C4-2B (cell line): ENCODE results near the gene MTMR2.

Source experiments
- ZFX ChIP-seq: fragments of 450-650 bp; IDR thresholded peaks from 2 replicates; pipeline ENCODE4 v1.6.1; 2017
- TF ChIP-seq, protein P1 (sequence below): fragments of 450-650 bp; conservative IDR thresholded peaks from 2 replicates; pipeline ENCODE4 v1.5.1; 2017; ENCODE audit warnings: mild to moderate bottlenecking

DNA sequence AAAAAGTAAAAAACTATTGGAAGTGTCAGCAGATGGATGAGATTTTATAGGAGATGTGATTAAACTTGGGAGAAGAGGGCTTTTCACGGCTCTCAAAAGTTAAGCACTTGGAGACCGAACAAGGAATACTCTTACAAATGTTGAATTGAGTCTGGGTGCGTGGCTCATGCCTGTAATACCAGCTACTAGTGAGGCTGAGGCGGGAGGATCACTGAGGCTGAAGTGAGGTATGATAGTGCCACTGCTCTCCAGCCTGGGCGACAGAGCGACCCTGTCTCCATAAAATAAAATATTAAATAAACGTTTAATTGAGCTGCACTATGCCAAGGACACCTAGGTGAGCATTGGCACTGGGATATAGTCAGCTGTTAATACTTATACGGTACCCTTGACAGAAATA, 131.7 kb downstream of the MTMR2 start:
- TF ChIP-seq, protein P1, sequence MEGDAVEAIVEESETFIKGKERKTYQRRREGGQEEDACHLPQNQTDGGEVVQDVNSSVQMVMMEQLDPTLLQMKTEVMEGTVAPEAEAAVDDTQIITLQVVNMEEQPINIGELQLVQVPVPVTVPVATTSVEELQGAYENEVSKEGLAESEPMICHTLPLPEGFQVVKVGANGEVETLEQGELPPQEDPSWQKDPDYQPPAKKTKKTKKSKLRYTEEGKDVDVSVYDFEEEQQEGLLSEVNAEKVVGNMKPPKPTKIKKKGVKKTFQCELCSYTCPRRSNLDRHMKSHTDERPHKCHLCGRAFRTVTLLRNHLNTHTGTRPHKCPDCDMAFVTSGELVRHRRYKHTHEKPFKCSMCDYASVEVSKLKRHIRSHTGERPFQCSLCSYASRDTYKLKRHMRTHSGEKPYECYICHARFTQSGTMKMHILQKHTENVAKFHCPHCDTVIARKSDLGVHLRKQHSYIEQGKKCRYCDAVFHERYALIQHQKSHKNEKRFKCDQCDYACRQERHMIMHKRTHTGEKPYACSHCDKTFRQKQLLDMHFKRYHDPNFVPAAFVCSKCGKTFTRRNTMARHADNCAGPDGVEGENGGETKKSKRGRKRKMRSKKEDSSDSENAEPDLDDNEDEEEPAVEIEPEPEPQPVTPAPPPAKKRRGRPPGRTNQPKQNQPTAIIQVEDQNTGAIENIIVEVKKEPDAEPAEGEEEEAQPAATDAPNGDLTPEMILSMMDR = no peak
- no peak for TF ChIP-seq ZFX
